K562 (cell line): Measurements from ENCODE around the gene AFF2. TPM values are rescaled to one million over a fixed set of nuclear protein-coding genes. Genes with fewer than 3 reads are reported as not detected.

Source experiments
- ATAC-seq: fragments of 200-7000 bp; cut with Tn5 transposase; 3 replicates; pipeline ENCODE4 v1.9.1; 2020; ENCODE audit warnings: moderate library complexity
- BruUV-seq: library from RNA; stranded (reverse); fragments of 400-500 nt; replicated peaks from 2 replicates; lab custom pipeline; 2021; lab: Mats Ljungman, UMichigan
- CTCF ChIA-PET: fragments of 300-600 bp; formaldehyde crosslinking; extraction: SDS; loops from one replicate; lab custom pipeline; 2021; ENCODE audit warnings: low intra/inter-chr PET ratio; lab: Yijun Ruan, JAX
- POLR2A ChIA-PET: fragments of 300-600, 350-650 bp; sonication (Branson Sonifier 250); formaldehyde crosslinking; extraction: SDS; loops from one replicate; lab custom pipeline; 2021; ENCODE audit warnings: antibody characterized with exemption, inconsistent platforms; lab: Yijun Ruan, JAX
- DNase-seq, 4 experiments: peaks; one replicate each; pipeline versions ENCODE4 v3.0.0 to v3.0.0-alpha.2; 2011 to 2018; ENCODE audit warnings: low spot score in 3 of 4, mixed read lengths in 3 of 4; ENCODE audit errors: extremely low read depth in 1 of 4
- FAIRE-seq: peaks from 2 replicates; lab custom pipeline; 2011; peaks lifted over from hg19 to GRCh38; lab: Jason Lieb, UNC
- H2AFZ ChIP-seq: 2 replicates; pipeline ENCODE4 v1.6.0; 2011; ENCODE audit warnings: low read depth, low read length, control low read depth, inconsistent platforms
- H3K27ac ChIP-seq: fragments of 200-600 bp; 3 replicates; pipeline ENCODE4 v1.8.0; 2011; ENCODE audit warnings: low read depth, mild to moderate bottlenecking, control low read depth, inconsistent platforms, low read length, moderate library complexity, mixed read lengths; ENCODE audit errors: extremely low read depth
- H3K27me3 ChIP-seq, 2 experiments: fragments of 300-600 bp in 1 of 2; 2 replicates in 1 of 2; 3 replicates in 1 of 2; pipeline versions ENCODE4 v1.6.0 to v1.8.0; 2011; ENCODE audit warnings: inconsistent platforms in 2 of 2, low read length in 2 of 2, mild to moderate bottlenecking in 1 of 2, mixed read lengths in 1 of 2, moderate library complexity in 1 of 2; ENCODE audit not compliant: control insufficient read depth in 2 of 2, insufficient read depth in 2 of 2
- H3K36me3 ChIP-seq: fragments of 300-600 bp; 3 replicates; pipeline ENCODE4 v1.8.0; 2011; ENCODE audit warnings: mild to moderate bottlenecking, low read length, inconsistent platforms; ENCODE audit not compliant: control insufficient read depth, insufficient read depth
- H3K4me1 ChIP-seq, 2 experiments: fragments of 200-600 bp in 1 of 2; replicated peaks in 1 of 2; 2 replicates in 1 of 2; 3 replicates in 1 of 2; pipeline versions ENCODE4 v1.5.1 to v1.8.0; 2011; ENCODE audit warnings: inconsistent platforms in 2 of 2, low read length in 2 of 2, mild to moderate bottlenecking in 1 of 2, mixed read lengths in 1 of 2, moderate library complexity in 1 of 2; ENCODE audit not compliant: control insufficient read depth in 2 of 2, insufficient read depth in 2 of 2
- H3K4me2 ChIP-seq: 2 replicates; pipeline ENCODE4 v1.6.1; 2011; ENCODE audit warnings: low read length, control low read depth, inconsistent platforms, mixed read lengths; ENCODE audit not compliant: insufficient read depth
- H3K4me3 ChIP-seq: fragments of 200-600 bp; sonication (generic), shearing (Covaris generic); 2 replicates; pipeline ENCODE4 v1.5.1; 2016; ENCODE audit warnings: control low read depth, inconsistent platforms
- H3K79me2 ChIP-seq: fragments of 200-600 bp; 3 replicates; pipeline ENCODE4 v1.8.0; 2011; ENCODE audit warnings: low read length, inconsistent platforms; ENCODE audit not compliant: control insufficient read depth, insufficient read depth
- H3K9ac ChIP-seq, 2 experiments: 2 replicates each; pipeline versions ENCODE4 v1.6.0 to v1.6.1; 2011; ENCODE audit warnings: low read depth in 2 of 2, low read length in 2 of 2, control low read depth in 1 of 2, inconsistent platforms in 1 of 2, mild to moderate bottlenecking in 1 of 2, mixed read lengths in 1 of 2; ENCODE audit not compliant: insufficient read depth in 1 of 2
- H3K9me1 ChIP-seq: one replicate; pipeline ENCODE4 v1.6.0; 2011; ENCODE audit warnings: inconsistent platforms, mild to moderate bottlenecking, low read length, moderate library complexity; ENCODE audit not compliant: control insufficient read depth, insufficient read depth
- H3K9me3 ChIP-seq: replicated peaks from 2 replicates; pipeline ENCODE4 v1.5.1; 2011; ENCODE audit warnings: low read depth, low read length, inconsistent platforms; ENCODE audit not compliant: control insufficient read depth, insufficient read depth
- H4K20me1 ChIP-seq: replicated peaks from 2 replicates; pipeline ENCODE4 v1.6.1; 2011; ENCODE audit warnings: low read length, inconsistent platforms, mixed read lengths; ENCODE audit not compliant: control insufficient read depth, insufficient read depth
- BMI1 ChIP-seq: fragments of 150-350 bp; IDR thresholded peaks from 2 replicates; pipeline ENCODE4 v1.6.1; 2014; ENCODE audit warnings: low read length
- CBX1 ChIP-seq: sonication (generic); IDR thresholded peaks from 2 replicates; pipeline ENCODE4 v1.6.1; 2016; ENCODE audit warnings: antibody characterized with exemption, low read depth, mild to moderate bottlenecking
- ELF4 ChIP-seq: fragments of 450-650 bp; formaldehyde crosslinking; IDR thresholded peaks from 2 replicates; pipeline ENCODE4 v1.4.0; 2022; ENCODE audit warnings: missing genetic modification characterization
- FOXJ2 ChIP-seq: fragments of 200-800 bp; sonication (Bioruptor generic); IDR thresholded peaks from 2 replicates; pipeline ENCODE4 v1.6.1; 2016; ENCODE audit warnings: missing genetic modification characterization, missing compliant biosample characterization
- FUS ChIP-seq: fragments of 200-400 bp; formaldehyde crosslinking; optimal IDR thresholded peaks from 2 replicates; pipeline ENCODE3; 2017; ENCODE audit warnings: low read depth, low read length
- GATA2 ChIP-seq: sonication (generic); formaldehyde crosslinking; IDR thresholded peaks from 2 replicates; pipeline ENCODE4 v1.4.0; 2020; ENCODE audit warnings: mild to moderate bottlenecking, missing genetic modification reagents
- PHF20 ChIP-seq: fragments of 450-650 bp; IDR thresholded peaks from 2 replicates; pipeline ENCODE4 v1.6.1; 2018; ENCODE audit not compliant: partially characterized antibody
- POLR2H ChIP-seq: IDR thresholded peaks from 2 replicates; pipeline ENCODE4 v1.6.1; 2016; ENCODE audit warnings: missing genetic modification characterization, low read depth, mild to moderate bottlenecking, control low read depth, missing compliant biosample characterization, moderate library complexity
- RBM17 ChIP-seq: fragments of 200-400 bp; formaldehyde crosslinking; IDR thresholded peaks from 2 replicates; pipeline ENCODE4 v1.6.1; 2017; ENCODE audit warnings: low read depth, mild to moderate bottlenecking, low read length, borderline replicate concordance
- SMAD1 ChIP-seq: fragments of 150-350 bp; IDR thresholded peaks from 2 replicates; pipeline ENCODE4 v1.6.1; 2014; ENCODE audit warnings: low read length, low read depth; ENCODE audit not compliant: partially characterized antibody
- SMARCA5 ChIP-seq: fragments of 450-650 bp; IDR thresholded peaks from 2 replicates; pipeline ENCODE4 v1.6.1; 2016
- SMC3 ChIP-seq: conservative IDR thresholded peaks from 2 replicates; pipeline ENCODE4 v1.6.1; 2011; ENCODE audit warnings: low read depth, low read length, improper control_type of control experiment; ENCODE audit not compliant: insufficient read depth
- ZNF561 ChIP-seq: fragments of 450-650 bp; formaldehyde crosslinking; conservative IDR thresholded peaks from 2 replicates; pipeline ENCODE4 v1.4.0; 2020; ENCODE audit warnings: mild to moderate bottlenecking, moderate library complexity
- WGBS: fragments of 100-300 bp; shearing (Covaris generic); methylation state at CpG from one replicate; pipeline ENCODE4 v1.1.6; 2016; ENCODE audit warnings: low coverage, mixed read lengths; ENCODE audit not compliant: insufficient coverage; ENCODE audit errors: missing lambda C conversion rate; 5-methylcytosine and 5-hydroxymethylcytosine counted together
- in situ Hi-C: fragments of 300-500 bp; cut with MboI; formaldehyde crosslinking; loops from 4 replicates; pipeline ENCODE4 v1.15.0; 2018; ENCODE audit warnings: inconsistent platforms, mixed read lengths
- intact Hi-C: fragments of 100-400 bp; cut with micrococcal nuclease; formaldehyde crosslinking; loops from 2 replicates; pipeline ENCODE4 v1.14.2; 2022
- polyA plus RNA-seq, 8 experiments: library from polyadenylated mRNA; depleted of rRNA in 4 of 8; stranded (reverse) in 5 of 8; unstranded in 3 of 8; fragments of >200 nt; fragmentation: Nextera tagmentation in 2 of 8; fragmentation: Illumina TruSeq in 1 of 8; extraction: Ambion mirVana in 2 of 8; extraction: Trizol in 1 of 8; gene quantifications; 2 replicates each; pipeline versions ENCODE4 v1.2.1 to v1.2.3, GENCODE V29; 2011 to 2014; ENCODE audit warnings: inconsistent platforms in 1 of 8, missing spikeins in 1 of 8
- total RNA-seq, 7 experiments: library from RNA; depleted of rRNA in 6 of 7; stranded (reverse); fragments of >200 nt in 6 of 7; fragmentation: Illumina TruSeq in 2 of 7; extraction: Trizol in 2 of 7; gene quantifications; 2 replicates each; pipeline versions ENCODE4 v1.2.1 to v1.2.3, GENCODE V29; 2011 to 2021; ENCODE audit warnings: low replicate concordance in 1 of 7
- TF ChIP-seq, protein P1 (sequence below): fragments of 250-450 bp; sonication (Bioruptor Pico); IDR thresholded peaks from 2 replicates; pipeline ENCODE4 v1.8.0; 2021; ENCODE audit warnings: moderate library complexity, mild to moderate bottlenecking, inconsistent platforms
- TF ChIP-seq, protein P2 (sequence below): IDR thresholded peaks from 2 replicates; pipeline ENCODE4 v1.6.1; 2014; ENCODE audit warnings: antibody characterized with exemption

Gene AFF2
- total and polyA plus RNA-seq, 9 of the 15 experiments (the other 6 are each of a cell fraction or from before 2014, with no cell fraction given): 0.01 to 0.20 (median 0.07) TPM

DNA sequence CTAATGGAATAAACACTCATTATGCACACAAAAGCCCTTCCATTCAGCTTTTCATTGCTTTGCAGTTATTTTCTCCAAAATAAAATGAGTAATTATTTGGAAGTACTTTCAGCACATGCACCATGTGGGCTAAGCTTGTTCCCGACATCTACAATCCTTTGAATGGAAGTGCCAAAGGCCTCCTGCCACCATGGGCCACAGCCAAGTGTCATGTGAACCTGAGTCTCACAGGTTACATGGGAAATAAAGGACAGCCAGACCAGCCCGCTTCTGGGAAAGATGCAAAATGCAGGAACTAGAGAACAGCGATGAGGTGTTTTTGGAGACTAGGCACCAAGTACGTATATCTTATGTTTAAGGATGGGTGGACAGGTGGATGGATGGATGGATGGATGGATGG lies 181.8 kb downstream of the AFF2 start:
- ATAC-seq: no peak
- no peaks in the 10 kb centered on the region for H3K79me2 ChIP-seq
- POLR2A ChIA-PET: no interaction called here
- no peaks in the 10 kb centered on the region for H3K4me1 ChIP-seq
- WGBS: 0% methylated on average over 4 of the region's 4 CpGs
- no peaks in the 10 kb centered on the region for H3K36me3 ChIP-seq
- H3K27me3 ChIP-seq: no peaks in the 10 kb centered on the region
- intact Hi-C loops: no loop called here
- TF ChIP-seq SMAD1 (no peak), SMARCA5 (no peak), RBM17 (no peak), PHF20 (no peak), BMI1 (no peak), GATA2 (CRISPR knock-in tag) (no peak), ZNF561 (no peak), ELF4 (CRISPR knock-in tag) (no peak), POLR2H (no peak), SMC3 (no peak), FUS (no peak), CBX1 (no peak), FOXJ2 (no peak)
- TF ChIP-seq, protein P1, sequence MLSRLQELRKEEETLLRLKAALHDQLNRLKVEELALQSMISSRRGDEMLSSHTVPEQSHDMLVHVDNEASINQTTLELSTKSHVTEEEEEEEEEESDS (CRISPR knock-in tag): no peak
- TF ChIP-seq, protein P2, sequence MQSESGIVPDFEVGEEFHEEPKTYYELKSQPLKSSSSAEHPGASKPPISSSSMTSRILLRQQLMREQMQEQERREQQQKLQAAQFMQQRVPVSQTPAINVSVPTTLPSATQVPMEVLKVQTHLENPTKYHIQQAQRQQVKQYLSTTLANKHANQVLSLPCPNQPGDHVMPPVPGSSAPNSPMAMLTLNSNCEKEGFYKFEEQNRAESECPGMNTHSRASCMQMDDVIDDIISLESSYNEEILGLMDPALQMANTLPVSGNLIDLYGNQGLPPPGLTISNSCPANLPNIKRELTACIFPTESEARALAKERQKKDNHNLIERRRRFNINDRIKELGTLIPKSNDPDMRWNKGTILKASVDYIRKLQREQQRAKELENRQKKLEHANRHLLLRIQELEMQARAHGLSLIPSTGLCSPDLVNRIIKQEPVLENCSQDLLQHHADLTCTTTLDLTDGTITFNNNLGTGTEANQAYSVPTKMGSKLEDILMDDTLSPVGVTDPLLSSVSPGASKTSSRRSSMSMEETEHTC: no peak
- TF ChIP-seq, all 486 proteins: peak for 0
- DNase-seq (no peak), FAIRE-seq (no peak)
- H4K20me1 ChIP-seq: no peaks in the 10 kb centered on the region
- H3K4me3 ChIP-seq: no peak overlapping the region
- no peak overlapping the region for H3K4me2 ChIP-seq
- no peaks in the 10 kb centered on the region for H3K9me1 ChIP-seq
- CTCF ChIA-PET: no interaction called here
- H3K27ac ChIP-seq: no peak overlapping the region
- no peak overlapping the region for H3K9ac ChIP-seq
- H2AFZ ChIP-seq: no peak overlapping the region
- BruUV-seq: no TSS peak
- in situ Hi-C loops: no loop called here
- no peaks in the 10 kb centered on the region for H3K9me3 ChIP-seq
